Colonic mucosa (tissue), 4 donors: Measurements from ENCODE around the gene KMT2D. TPM values are rescaled to one million over a fixed set of nuclear protein-coding genes. Genes with fewer than 3 reads are reported as not detected.

Source experiments
- DNase-seq: peaks from one replicate; pipeline ENCODE4 v3.0.0-alpha.2; 2020
- H3K27ac ChIP-seq: fragments of 200-600 bp; one replicate; pipeline ENCODE4 v1.8.0; 2021
- H3K27me3 ChIP-seq: fragments of 200-600 bp; one replicate; pipeline ENCODE4 v1.8.0; 2021
- H3K36me3 ChIP-seq: fragments of 200-600 bp; one replicate; pipeline ENCODE4 v1.8.0; 2021
- H3K4me1 ChIP-seq: fragments of 200-600 bp; one replicate; pipeline ENCODE4 v1.8.0; 2021; ENCODE audit warnings: mild to moderate bottlenecking
- H3K4me3 ChIP-seq: fragments of 200-600 bp; one replicate; pipeline ENCODE4 v1.8.0; 2021
- H3K9ac ChIP-seq, 2 donors: one replicate each; pipeline ENCODE4 v1.7.0; 2013; ENCODE audit warnings: control low read depth in 2 of 2, low read depth in 2 of 2, low read length in 2 of 2
- H3K9me3 ChIP-seq: fragments of 200-600 bp; one replicate; pipeline ENCODE4 v1.8.0; 2021
- intact Hi-C: fragments of 100-400 bp; cut with DNase I; formaldehyde crosslinking; loops from one replicate; pipeline ENCODE4 v1.14.1; 2022
- total RNA-seq, 2 donors: library from RNA; stranded (reverse); fragmentation: NEBNext Ultra II Directional in 1 of 2; extraction: Animal tissue kit (Norgen Biotek cat#: 25700) in 1 of 2; gene quantifications; one replicate each; pipeline ENCODE4 v1.2.1, GENCODE V29; 2021
- TF ChIP-seq, protein P1 (sequence below): fragments of 200-600 bp; IDR thresholded peaks from one replicate; pipeline ENCODE4 v1.8.0; 2022; ENCODE audit warnings: antibody characterized with exemption, mild to moderate bottlenecking
- donor health status: healthy.
- donor health status: DM: no; HTN: no; CAD: no.
- donor health status: DM: no; HTN: no; CAD: no.

Gene KMT2D
- total RNA-seq, 2 donors from 2014 or later = 50.2 to 87.5 TPM

DNA sequence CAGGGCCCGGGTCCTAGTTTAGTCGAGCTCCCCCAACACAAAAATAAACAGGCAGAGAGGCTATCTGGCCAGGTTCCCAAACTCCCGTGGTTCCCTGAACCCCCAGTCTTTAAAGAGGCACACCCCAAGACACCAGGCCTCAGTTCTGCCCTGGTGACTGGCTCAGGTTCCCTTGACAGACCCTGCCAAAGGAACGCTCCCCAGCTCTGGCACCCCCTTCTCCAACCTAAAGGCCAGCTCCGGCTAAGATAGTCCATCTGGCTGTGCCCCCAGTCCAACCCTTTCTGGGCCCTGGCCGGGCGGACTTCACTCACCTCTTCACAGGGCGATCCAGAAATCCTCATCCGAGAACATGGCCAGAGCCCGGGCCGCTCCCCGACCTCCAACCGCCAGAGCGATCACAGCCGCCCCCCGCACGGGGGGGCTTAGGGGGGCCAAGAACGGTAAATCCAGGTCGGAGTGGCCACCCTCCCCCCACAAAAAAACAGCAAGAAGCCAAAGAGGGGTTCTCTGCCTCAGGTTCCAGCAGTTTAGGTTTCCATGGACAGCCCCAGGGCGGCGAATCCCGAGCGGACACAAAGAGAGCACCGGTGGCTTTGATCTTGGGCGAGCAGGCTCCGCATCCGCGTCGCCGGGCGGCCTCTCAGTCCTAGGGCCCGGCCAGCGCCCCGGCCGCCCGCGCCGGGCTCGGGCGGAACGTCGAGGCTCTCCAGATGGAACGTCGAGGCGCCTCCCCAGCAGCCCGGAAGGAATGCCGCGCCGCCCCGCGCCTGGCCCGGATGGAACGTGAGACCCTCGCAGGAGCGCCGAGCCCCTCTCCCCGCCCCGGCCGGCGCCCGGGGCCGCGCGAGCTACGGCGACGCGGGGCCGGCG lies 1.1 kb downstream of the KMT2D start:
- Histone ChIP-seq H3K9ac (peak overlapping the region; percentile 97 to 100), H3K4me3 (peak overlapping the region; percentile 91), H3K9me3 (no peaks in the 10 kb centered on the region), H3K27me3 (no peaks in the 10 kb centered on the region), H3K4me1 (peaks cover 22% of the 10 kb centered on the region), H3K27ac (peak overlapping the region; percentile 94), H3K36me3 (peaks cover 2% of the 10 kb centered on the region)
- TF ChIP-seq, protein P1, sequence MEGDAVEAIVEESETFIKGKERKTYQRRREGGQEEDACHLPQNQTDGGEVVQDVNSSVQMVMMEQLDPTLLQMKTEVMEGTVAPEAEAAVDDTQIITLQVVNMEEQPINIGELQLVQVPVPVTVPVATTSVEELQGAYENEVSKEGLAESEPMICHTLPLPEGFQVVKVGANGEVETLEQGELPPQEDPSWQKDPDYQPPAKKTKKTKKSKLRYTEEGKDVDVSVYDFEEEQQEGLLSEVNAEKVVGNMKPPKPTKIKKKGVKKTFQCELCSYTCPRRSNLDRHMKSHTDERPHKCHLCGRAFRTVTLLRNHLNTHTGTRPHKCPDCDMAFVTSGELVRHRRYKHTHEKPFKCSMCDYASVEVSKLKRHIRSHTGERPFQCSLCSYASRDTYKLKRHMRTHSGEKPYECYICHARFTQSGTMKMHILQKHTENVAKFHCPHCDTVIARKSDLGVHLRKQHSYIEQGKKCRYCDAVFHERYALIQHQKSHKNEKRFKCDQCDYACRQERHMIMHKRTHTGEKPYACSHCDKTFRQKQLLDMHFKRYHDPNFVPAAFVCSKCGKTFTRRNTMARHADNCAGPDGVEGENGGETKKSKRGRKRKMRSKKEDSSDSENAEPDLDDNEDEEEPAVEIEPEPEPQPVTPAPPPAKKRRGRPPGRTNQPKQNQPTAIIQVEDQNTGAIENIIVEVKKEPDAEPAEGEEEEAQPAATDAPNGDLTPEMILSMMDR = no peak
- intact Hi-C loops = loop anchor here (5.0 to 10.0 kb wide), 2 partner anchors 38 to 65 kb away; no protein-coding TSS in a partner anchor
- peak; percentile 43 for DNase-seq

GRCh38 chr12:49059045-49059298 lies 1.6 kb downstream of the KMT2D start:
- no peaks in the 10 kb centered on the region for H3K9me3 ChIP-seq
- intact Hi-C loops = no loop called here
- H3K9ac ChIP-seq = peak overlapping the region; percentile 97 to 100
- peak overlapping the region; percentile 91 for H3K4me3 ChIP-seq
- no peak for DNase-seq
- H3K27me3 ChIP-seq = no peaks in the 10 kb centered on the region
- H3K4me1 ChIP-seq = peaks cover 22% of the 10 kb centered on the region
- TF ChIP-seq, protein P1 = no peak
- peaks cover 8% of the 10 kb centered on the region for H3K36me3 ChIP-seq
- peak overlapping the region; percentile 94 for H3K27ac ChIP-seq

- Histone ChIP-seq H3K27me3 (no peaks in the 10 kb centered on the region), H3K9ac (peak overlapping the region; percentile 97 to 100), H3K36me3 (peaks cover 8% of the 10 kb centered on the region), H3K4me3 (peak overlapping the region; percentile 91), H3K4me1 (peaks cover 22% of the 10 kb centered on the region), H3K27ac (peak overlapping the region; percentile 94), H3K9me3 (no peaks in the 10 kb centered on the region)
- intact Hi-C loops = no loop called here
- DNase-seq = no peak
- TF ChIP-seq, protein P1 = no peak
Observed at GRCh38 chr12:49058366-49059044, 2.1 kb downstream of the KMT2D start.

- Histone ChIP-seq H3K9me3 (no peaks in the 10 kb centered on the region), H3K9ac (peak overlapping the region; percentile 97 to 100), H3K4me3 (peak overlapping the region; percentile 91), H3K27ac (peak overlapping the region; percentile 94), H3K4me1 (peaks cover 22% of the 10 kb centered on the region), H3K36me3 (peaks cover 10% of the 10 kb centered on the region), H3K27me3 (no peaks in the 10 kb centered on the region)
- TF ChIP-seq, protein P1 = no peak
- intact Hi-C loops = no loop called here
- peak; percentile 42 for DNase-seq
Observed at GRCh38 chr12:49057888-49058287, 2.7 kb downstream of the KMT2D start.

DNA sequence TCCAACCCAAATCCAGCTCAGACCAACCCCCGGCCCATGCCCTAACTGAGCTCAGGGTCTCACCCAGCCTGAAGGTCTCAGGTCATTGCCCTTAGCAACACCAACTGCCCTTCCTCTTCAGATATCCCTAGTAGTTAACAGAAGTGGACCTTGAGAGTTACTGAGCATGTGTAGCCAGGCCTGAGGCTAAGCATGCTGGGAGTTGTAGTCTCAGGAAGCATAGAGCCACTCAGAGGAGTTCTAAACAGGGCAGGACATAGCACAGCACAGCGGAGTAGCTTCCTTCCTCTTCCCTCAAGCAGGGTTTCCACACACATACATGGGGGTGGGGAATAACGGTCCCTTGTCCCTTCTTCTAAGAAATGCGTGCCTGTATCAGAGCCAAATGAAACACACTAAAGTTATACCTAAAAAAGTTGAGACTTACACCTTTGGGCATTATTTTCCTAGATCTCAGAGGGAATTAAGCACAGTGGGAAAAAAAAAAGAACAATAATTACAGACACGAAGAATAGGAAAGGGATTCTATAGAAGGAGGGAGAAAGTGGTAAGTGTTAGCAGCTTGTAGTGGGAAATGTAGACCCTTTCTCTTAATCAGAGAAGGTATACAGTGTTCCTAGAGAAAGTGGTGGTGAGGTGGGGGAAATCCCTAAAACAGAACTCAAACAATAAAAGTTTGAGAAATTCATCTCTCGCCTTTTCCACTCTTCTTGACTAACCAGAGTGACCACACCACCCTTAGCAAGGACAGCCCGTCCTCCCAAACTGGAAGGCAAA lies 4.4 kb downstream of the KMT2D start:
- Histone ChIP-seq H3K36me3 (peaks cover 12% of the 10 kb centered on the region), H3K4me1 (peaks cover 22% of the 10 kb centered on the region), H3K27me3 (no peaks in the 10 kb centered on the region), H3K9ac (peak overlapping the region in 1 of 2 donors; percentile 97), H3K9me3 (no peaks in the 10 kb centered on the region), H3K27ac (peak overlapping the region; percentile 25), H3K4me3 (no peak overlapping the region)
- peak; percentile 63 for DNase-seq
- intact Hi-C loops = no loop called here
- TF ChIP-seq, protein P1 = no peak
